Activated naive CD4-positive, alpha-beta T cell treated with anti-CD3 and anti-CD28 coated beads, Interleukin-2, amount 50 U/mL, for 16 hours (primary cell): Measurements from ENCODE around the gene HS3ST3B1.

ENCODE experiments used
- DNase-seq: peaks from one replicate; pipeline ENCODE4 v3.0.0-alpha.2; 2020

Gene HS3ST3B1

GRCh38 chr17:14355556-14355955, 54.7 kb downstream of the HS3ST3B1 start:
- no peak for DNase-seq

- no peak for DNase-seq
Observed at GRCh38 chr17:14359163-14360020, 58.5 kb downstream of the HS3ST3B1 start.

GRCh38 chr17:14360856-14361255, 60.0 kb downstream of the HS3ST3B1 start:
- no peak for DNase-seq

GRCh38 chr17:14361470-14361869, 60.6 kb downstream of the HS3ST3B1 start:
- no peak for DNase-seq

GRCh38 chr17:14361945-14362508, 61.1 kb downstream of the HS3ST3B1 start:
- no peak for DNase-seq

GRCh38 chr17:14366199-14366598, 65.3 kb downstream of the HS3ST3B1 start:
- no peak for DNase-seq

GRCh38 chr17:14372461-14372860, 71.6 kb downstream of the HS3ST3B1 start:
- no peak for DNase-seq

- no peak for DNase-seq
Observed at GRCh38 chr17:14372905-14373613, 72.2 kb downstream of the HS3ST3B1 start.

- no peak for DNase-seq
Observed at GRCh38 chr17:14373614-14374259, 72.9 kb downstream of the HS3ST3B1 start.

GRCh38 chr17:14374268-14374667, 73.4 kb downstream of the HS3ST3B1 start:
- no peak for DNase-seq

GRCh38 chr17:14376666-14377065, 75.8 kb downstream of the HS3ST3B1 start:
- no peak for DNase-seq

- no peak for DNase-seq
Observed at GRCh38 chr17:14381606-14382005, 80.7 kb downstream of the HS3ST3B1 start.

GRCh38 chr17:14387036-14387435, 86.2 kb downstream of the HS3ST3B1 start:
- DNase-seq = no peak

GRCh38 chr17:14389681-14390080, 88.8 kb downstream of the HS3ST3B1 start:
- no peak for DNase-seq

GRCh38 chr17:14393723-14394122, 92.8 kb downstream of the HS3ST3B1 start:
- DNase-seq = no peak

GRCh38 chr17:14395255-14395654, 94.4 kb downstream of the HS3ST3B1 start:
- no peak for DNase-seq

- DNase-seq = no peak
Observed at GRCh38 chr17:14396547-14396946, 95.7 kb downstream of the HS3ST3B1 start.

GRCh38 chr17:14398766-14399165, 97.9 kb downstream of the HS3ST3B1 start:
- no peak for DNase-seq
